ENCODE measurements around the gene MAPK8IP1. TPM values are rescaled to one million over a fixed set of nuclear protein-coding genes. Genes with fewer than 3 reads are reported as not detected.
A peak's percentile ranks its signal among the peaks of the same experiment; 100 is the strongest.

MAPK8IP1 gene
- total RNA-seq, 1 experiment from 2014 or later = 12.7 TPM

GRCh38 chr11:45900916-45901617 lies 15.6 kb downstream of the MAPK8IP1 start:
- BruUV-seq (replicated peaks) = no TSS peak
- Histone ChIP-seq H3K4me1 (ENCODE audit: control insufficient read depth, insufficient read depth, low read length) (peaks cover 6% of the 10 kb centered on the region; the same call in 1 of the 2 replicates), H3K36me3 (ENCODE audit: control insufficient read depth, insufficient read depth, low read length) (no peaks in the 10 kb centered on the region), H3K27me3 (ENCODE audit: control insufficient read depth, insufficient read depth, low read length) (no peaks in the 10 kb centered on the region), H3K27ac (ENCODE audit: low read length) (no peak overlapping the region), H3K4me3 (ENCODE audit: low read depth in 2 of 2, low read length in 2 of 2) (peak overlapping the region; percentile 53 to 59; a peak in 3 of 4 replicates), H3K9me3 (ENCODE audit: control insufficient read depth, insufficient read depth, low read depth, low read length) (no peaks in the 10 kb centered on the region)
- in situ Hi-C loops (cut with HindIII; ENCODE audit: low pct_unique_long_range_greater_than_20kb, low sequenced_read_pairs) = no loop called here
- ATAC-seq (no peak), DNase-seq (ENCODE audit: low read depth, low spot score) (no peak)
- intact Hi-C loops (cut with micrococcal nuclease; ENCODE audit: unreplicated experiment) = no loop called here
- ChIA-PET CTCF (no interaction called here), POLR2A (interaction anchor here (0.6 to 1.1 kb wide), 2 partner anchors 54 to 499 kb away, joined by 3 read pairs; partner anchors contain the start of gene CRY2)
- no peak for TF ChIP-seq CTCF (IDR thresholded peaks at IDR 0.05)
- no peak for TF ChIP-seq SIN3A (IDR thresholded peaks at IDR 0.05; ENCODE audit: borderline replicate concordance, insufficient read depth, low read depth, low read length)
- TF ChIP-seq TCF7L2 (IDR thresholded peaks at IDR 0.05; ENCODE audit: low read depth, low read length) = no peak
- TF ChIP-seq REST (IDR thresholded peaks at IDR 0.05; ENCODE audit: insufficient read depth in 1 of 2, low read depth in 2 of 2, low read length in 1 of 2) = no peak
- TF ChIP-seq POLR2AphosphoS5 (IDR thresholded peaks at IDR 0.05; ENCODE audit: low read depth, low read length) = no peak

- CTCF ChIA-PET = no interaction called here
- in situ Hi-C loops (cut with HindIII; ENCODE audit: low pct_unique_long_range_greater_than_20kb, low sequenced_read_pairs) (no loop called here), intact Hi-C loops (cut with micrococcal nuclease; ENCODE audit: unreplicated experiment) (no loop called here)
- Histone ChIP-seq H3K27ac (ENCODE audit: low read length) (no peak overlapping the region), H3K4me3 (ENCODE audit: low read depth in 2 of 2, low read length in 2 of 2) (no peak overlapping the region), H3K4me1 (ENCODE audit: control insufficient read depth, insufficient read depth, low read length) (peaks cover 6% of the 10 kb centered on the region; the same call in 1 of the 2 replicates), H3K9me3 (ENCODE audit: control insufficient read depth, insufficient read depth, low read depth, low read length) (no peaks in the 10 kb centered on the region), H3K36me3 (ENCODE audit: control insufficient read depth, insufficient read depth, low read length) (no peaks in the 10 kb centered on the region), H3K27me3 (ENCODE audit: control insufficient read depth, insufficient read depth, low read length) (no peaks in the 10 kb centered on the region)
- no peak for ATAC-seq
- no TSS peak for BruUV-seq (replicated peaks)
- POLR2A ChIA-PET = interaction anchor here (0.6 to 1.1 kb wide), 2 partner anchors 55 to 499 kb away, joined by 3 read pairs; partner anchors contain the start of gene CRY2
- no peak for DNase-seq (ENCODE audit: low read depth, low spot score)
- TF ChIP-seq TCF7L2 (IDR thresholded peaks at IDR 0.05; ENCODE audit: low read depth, low read length) (no peak), POLR2AphosphoS5 (IDR thresholded peaks at IDR 0.05; ENCODE audit: low read depth, low read length) (no peak), REST (IDR thresholded peaks at IDR 0.05; ENCODE audit: insufficient read depth in 1 of 2, low read depth in 2 of 2, low read length in 1 of 2) (no peak), CTCF (IDR thresholded peaks at IDR 0.05) (no peak), SIN3A (IDR thresholded peaks at IDR 0.05; ENCODE audit: borderline replicate concordance, insufficient read depth, low read depth, low read length) (no peak)
These were observed 16.2 kb downstream of the MAPK8IP1 start for GRCh38 chr11:45901626-45902025.
